GM21381 (cell line): Measurements from ENCODE around the gene C18orf63.

Experiments used
- ATAC-seq: cut with Tn5 transposase; IDR thresholded peaks from one replicate; pipeline ENCODE4 v1.9.1; 2021; ENCODE audit warnings: mild to moderate bottlenecking, moderate library complexity; ENCODE audit not compliant: unreplicated experiment

C18orf63 gene

GRCh38 chr18:74402806-74403433 lies 87.3 kb downstream of the C18orf63 start:
- ATAC-seq, result no peak

DNA sequence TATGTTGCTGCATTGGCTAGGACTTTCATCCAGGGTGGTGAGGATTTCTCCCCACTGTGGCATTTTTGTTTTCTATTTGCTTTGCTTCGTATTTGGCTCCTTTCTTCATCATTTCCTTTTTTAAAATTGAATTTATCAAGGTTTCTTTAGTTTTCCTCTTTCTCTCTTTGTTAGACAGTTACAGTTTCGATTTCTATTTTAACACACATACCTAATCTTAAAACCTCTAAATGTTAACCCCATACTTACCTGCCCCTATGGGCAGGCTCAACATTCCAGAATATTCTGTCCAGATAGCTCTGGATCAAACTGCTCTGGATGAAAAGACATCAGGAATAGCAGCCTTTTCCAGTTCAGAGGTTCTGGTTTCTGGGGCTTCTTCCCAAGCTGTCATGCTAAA lies 92.2 kb downstream of the C18orf63 start:
- ATAC-seq, result peak; percentile 67
